ENCODE measurements around the gene ADAMTS2.

ADAMTS2 gene

DNA sequence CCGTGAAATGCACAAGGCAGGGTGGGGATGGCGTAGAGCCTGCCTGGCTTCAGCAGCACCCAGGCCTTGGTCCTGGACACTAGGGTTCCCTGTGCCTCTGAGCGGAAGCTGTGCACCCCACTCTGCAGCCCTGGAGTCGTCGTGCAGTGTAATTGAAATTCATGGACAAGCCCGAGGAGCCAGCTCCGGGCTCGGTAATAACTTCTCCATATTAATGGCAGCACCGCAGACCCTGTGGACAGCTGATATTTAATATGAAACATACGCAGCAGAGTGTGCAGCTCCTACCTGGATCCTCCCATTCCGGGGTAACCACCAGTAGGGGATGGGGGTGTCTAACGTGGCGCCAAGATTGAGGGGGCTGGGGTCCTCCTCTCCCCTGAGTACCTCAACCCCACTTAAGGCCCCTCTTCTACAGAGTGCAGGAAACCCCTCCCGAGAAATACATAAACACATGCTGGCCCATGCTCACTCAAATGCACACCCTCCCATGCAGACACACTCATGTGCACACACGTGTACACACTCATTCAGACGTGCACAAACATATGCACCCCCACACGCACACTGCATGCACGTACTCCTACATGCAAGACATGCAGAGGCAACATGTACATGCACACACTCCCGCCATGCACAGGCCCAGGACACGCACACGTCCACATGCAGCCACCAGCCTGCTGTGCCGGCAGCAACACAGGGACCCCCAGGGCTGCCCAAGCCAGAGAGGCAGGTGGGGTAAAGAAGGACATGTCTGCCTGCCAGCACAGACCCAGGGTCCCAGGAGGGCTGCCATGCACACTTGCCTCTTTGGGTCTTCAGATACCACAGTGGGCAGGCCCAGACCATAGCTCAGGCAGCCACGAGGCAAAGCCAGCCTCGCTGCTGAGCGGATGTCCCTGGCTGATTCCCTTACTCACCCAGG lies 8.1 kb downstream of the ADAMTS2 start:
- TF ChIP-seq, protein P1, sequence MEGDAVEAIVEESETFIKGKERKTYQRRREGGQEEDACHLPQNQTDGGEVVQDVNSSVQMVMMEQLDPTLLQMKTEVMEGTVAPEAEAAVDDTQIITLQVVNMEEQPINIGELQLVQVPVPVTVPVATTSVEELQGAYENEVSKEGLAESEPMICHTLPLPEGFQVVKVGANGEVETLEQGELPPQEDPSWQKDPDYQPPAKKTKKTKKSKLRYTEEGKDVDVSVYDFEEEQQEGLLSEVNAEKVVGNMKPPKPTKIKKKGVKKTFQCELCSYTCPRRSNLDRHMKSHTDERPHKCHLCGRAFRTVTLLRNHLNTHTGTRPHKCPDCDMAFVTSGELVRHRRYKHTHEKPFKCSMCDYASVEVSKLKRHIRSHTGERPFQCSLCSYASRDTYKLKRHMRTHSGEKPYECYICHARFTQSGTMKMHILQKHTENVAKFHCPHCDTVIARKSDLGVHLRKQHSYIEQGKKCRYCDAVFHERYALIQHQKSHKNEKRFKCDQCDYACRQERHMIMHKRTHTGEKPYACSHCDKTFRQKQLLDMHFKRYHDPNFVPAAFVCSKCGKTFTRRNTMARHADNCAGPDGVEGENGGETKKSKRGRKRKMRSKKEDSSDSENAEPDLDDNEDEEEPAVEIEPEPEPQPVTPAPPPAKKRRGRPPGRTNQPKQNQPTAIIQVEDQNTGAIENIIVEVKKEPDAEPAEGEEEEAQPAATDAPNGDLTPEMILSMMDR (IDR thresholded peaks at IDR 0.05; ENCODE audit: borderline replicate concordance, insufficient read depth, low read depth, low read length), result no peak
- no peak overlapping the region for H3K4me3 ChIP-seq (ENCODE audit: low read depth, low read length)

DNA sequence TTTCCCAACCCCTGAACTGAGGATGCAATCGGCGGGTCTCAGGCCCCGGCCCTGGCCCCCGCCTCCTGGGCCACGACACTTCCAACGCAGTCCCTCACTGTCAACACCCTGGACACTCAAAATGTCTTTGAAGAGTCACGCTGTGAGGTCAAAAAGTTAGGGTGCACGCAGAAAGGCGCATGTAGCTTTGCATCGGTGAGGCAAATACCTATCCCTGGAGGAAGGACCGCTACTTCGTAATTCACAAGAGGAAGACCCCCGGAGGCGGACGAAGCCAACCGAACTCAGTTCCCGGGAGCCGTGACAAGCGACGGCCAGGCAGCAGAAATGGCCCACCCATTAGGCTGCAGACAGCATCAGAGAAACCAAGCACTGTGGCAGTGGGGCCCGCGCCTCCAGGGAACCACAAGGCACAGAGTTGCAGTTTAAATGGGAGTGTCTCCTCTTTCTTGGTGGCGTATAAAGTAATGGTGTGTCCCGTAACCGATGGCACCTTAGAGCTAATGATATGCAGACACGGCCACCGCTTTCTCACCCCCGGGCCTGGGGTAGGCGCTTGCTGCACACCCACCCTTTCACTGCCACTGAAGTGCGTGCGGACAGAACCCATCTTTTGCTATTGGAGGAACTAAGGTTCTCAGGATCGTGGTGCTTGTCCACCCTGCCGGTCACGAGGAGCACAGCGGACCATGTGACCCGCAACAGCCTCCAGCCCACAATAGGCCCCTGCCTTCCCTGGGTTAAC lies 9.0 kb downstream of the ADAMTS2 start:
- H3K4me3 ChIP-seq (ENCODE audit: low read depth, low read length), result no peak overlapping the region
- TF ChIP-seq, protein P1 (IDR thresholded peaks at IDR 0.05; ENCODE audit: borderline replicate concordance, insufficient read depth, low read depth, low read length), result no peak

DNA sequence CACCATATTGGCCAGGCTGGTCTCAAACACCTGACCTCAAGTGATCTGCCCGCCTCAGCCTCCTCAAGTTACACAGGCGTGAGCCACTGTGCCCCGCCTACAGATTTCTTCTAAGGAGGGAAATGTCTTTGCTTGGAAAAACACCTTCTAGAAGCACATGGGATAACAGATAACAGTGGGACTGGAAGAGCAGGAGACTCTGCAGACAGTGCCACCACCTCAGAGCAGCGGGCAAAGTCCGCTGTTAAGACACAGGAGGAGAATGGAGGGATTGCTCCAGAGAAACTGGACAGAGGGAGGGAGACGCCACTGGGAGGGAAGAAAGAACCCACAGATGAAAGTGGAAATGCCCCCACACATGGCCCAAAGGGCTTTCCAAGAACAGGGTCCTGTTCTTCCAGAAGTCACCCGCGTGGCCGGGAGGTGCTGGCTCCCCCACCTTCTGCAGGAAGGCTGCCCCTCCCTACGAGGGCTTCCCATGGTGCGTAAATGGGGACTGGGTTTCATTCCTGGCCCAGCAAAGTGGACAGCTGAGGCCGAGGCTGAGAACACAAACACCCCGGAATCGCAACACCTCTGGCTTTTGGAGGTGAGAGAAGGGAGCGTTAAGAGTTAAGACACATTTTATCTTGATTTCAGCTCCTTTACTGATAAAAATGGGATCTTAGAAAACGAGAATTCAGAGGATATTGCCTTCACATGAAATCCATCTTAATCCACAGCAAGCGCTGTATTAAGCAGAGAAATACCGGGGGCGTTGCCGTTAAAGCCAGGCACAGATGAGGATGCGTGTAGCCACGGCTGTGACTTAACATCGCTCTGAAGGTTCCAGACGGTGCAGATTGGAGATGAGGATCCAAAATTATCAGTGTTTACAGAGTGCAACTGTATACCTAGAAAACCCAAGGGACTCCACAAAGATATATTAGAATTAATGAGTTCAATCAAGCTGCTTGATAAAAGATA lies 11.2 kb downstream of the ADAMTS2 start:
- TF ChIP-seq, protein P1 (IDR thresholded peaks at IDR 0.05; ENCODE audit: borderline replicate concordance, insufficient read depth, low read depth, low read length), result no peak
- H3K4me3 ChIP-seq (ENCODE audit: low read depth, low read length), result no peak overlapping the region

DNA sequence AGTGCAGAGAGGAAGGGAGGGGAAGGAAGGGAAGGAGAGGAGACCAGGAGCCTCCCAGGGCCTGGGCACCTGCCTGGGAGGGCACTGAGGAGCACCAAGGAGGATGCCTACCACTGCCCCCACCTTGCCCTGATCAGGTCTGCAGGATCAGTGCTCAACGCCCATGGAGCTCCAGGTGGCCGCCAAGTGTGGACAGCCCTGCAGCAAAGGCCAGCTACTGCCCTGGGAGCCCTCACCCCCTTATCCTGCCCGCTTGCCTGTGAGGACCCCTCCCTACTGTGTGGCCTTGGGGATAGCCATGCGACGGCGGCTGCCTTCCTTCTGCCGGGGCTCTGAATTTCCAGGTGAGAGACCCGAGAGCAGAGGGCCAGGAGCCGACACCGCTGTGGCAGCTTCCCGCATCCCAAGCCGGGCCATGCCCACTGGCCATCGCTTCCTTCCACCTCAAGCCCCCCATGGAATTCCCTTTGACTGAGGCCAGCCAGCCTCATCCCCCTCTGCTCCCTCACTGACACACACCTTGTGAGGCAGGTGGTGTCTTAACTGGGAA lies 12.4 kb downstream of the ADAMTS2 start:
- no peak overlapping the region for H3K4me3 ChIP-seq (ENCODE audit: low read depth, low read length)
- TF ChIP-seq, protein P1 (IDR thresholded peaks at IDR 0.05; ENCODE audit: borderline replicate concordance, insufficient read depth, low read depth, low read length), result no peak

DNA sequence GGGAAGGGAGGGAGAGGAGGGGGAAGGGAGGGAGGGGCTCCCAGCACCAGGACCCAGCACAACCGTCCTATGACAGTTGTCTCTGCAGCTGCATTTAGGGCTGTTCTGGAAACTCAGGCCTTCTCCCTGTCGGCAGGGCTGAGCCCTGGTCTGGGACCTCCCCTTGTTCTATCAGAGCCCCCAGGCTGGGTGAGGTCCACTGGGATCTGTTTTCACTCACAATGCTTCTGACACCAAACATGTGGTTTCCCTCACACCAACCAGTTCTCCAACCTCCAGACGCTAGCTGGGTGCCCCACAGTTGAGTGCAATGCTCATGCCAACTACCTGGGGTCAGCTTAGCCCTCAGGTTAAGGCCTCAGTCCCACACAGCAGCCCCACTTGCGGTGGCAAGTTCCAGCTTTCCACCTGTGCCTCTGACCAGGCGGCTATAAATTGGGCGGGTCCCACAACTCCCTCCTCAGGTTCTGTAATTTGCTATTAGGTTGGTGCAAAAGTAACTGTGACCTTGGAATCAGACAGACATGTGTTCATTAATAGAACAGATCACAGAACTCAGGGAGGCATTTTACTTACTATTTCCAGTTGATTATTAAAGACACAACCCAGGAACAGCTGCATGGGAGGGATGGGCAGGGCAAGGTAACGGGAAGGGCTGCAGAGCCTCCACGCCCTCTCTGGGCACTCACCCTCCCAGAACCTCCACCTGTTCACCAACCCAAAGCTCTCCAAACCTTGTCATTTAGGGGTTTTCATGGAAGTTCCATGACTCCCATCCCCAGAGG lies 13.5 kb downstream of the ADAMTS2 start:
- no peak overlapping the region for H3K4me3 ChIP-seq (ENCODE audit: low read depth, low read length)
- TF ChIP-seq, protein P1 (IDR thresholded peaks at IDR 0.05; ENCODE audit: borderline replicate concordance, insufficient read depth, low read depth, low read length), result no peak
